A673 (cell line): Measurements from ENCODE around the gene CBX5. TPM values are rescaled to one million over a fixed set of nuclear protein-coding genes. Genes with fewer than 3 reads are reported as not detected.

Experiments
- BruUV-seq: library from RNA; stranded (reverse); fragments of 400-500 nt; replicated peaks from 2 replicates; lab custom pipeline; 2021; lab: Mats Ljungman, UMichigan
- CTCF ChIA-PET: fragments of 300-600 bp; sonication (Branson Sonifier 250); formaldehyde crosslinking; loops from one replicate; lab custom pipeline; 2022; ENCODE audit warnings: antibody characterized with exemption; lab: Charles Lee
- POLR2A ChIA-PET: fragments of 300-600 bp; sonication (Branson Sonifier 250); formaldehyde crosslinking; loops from one replicate; lab custom pipeline; 2022; ENCODE audit warnings: antibody characterized with exemption; ENCODE audit not compliant: low non-redundant PET; lab: Charles Lee
- DNase-seq: peaks from one replicate; pipeline ENCODE4 v3.0.0-alpha.2; 2015; ENCODE audit warnings: low spot score
- H3K27ac ChIP-seq: fragments of 200-600 bp; sonication (generic); 2 replicates; pipeline ENCODE4 v1.5.1; 2016; ENCODE audit warnings: mixed run types, low read depth, mild to moderate bottlenecking, mixed read lengths, antibody characterized with exemption, low read length; ENCODE audit not compliant: poor library complexity, severe bottlenecking
- H3K27me3 ChIP-seq: fragments of 200-600 bp; sonication (generic); replicated peaks from 2 replicates; pipeline ENCODE4 v1.6.1; 2017; ENCODE audit warnings: mixed run types, low read depth, mild to moderate bottlenecking, mixed read lengths, antibody characterized with exemption, low read length; ENCODE audit not compliant: insufficient read depth, poor library complexity
- H3K36me3 ChIP-seq: fragments of 200-600 bp; sonication (generic); 2 replicates; pipeline ENCODE4 v1.6.1; 2016; ENCODE audit warnings: mixed run types, mild to moderate bottlenecking, mixed read lengths, antibody characterized with exemption, low read length; ENCODE audit not compliant: insufficient read depth, poor library complexity, severe bottlenecking
- H3K4me1 ChIP-seq: fragments of 200-600 bp; sonication (generic); 2 replicates; pipeline ENCODE4 v1.6.1; 2017; ENCODE audit warnings: mixed run types, mild to moderate bottlenecking, mixed read lengths, antibody characterized with exemption, low read length; ENCODE audit not compliant: insufficient read depth, poor library complexity, severe bottlenecking
- H3K4me3 ChIP-seq: fragments of 200-600 bp; sonication (generic); 2 replicates; pipeline ENCODE4 v1.5.1; 2016; ENCODE audit warnings: low read depth, mixed run types, mild to moderate bottlenecking, mixed read lengths, low read length; ENCODE audit not compliant: poor library complexity, severe bottlenecking
- H3K9me3 ChIP-seq: fragments of 200-600 bp; sonication (generic); 2 replicates; pipeline ENCODE4 v1.6.1; 2016; ENCODE audit warnings: mixed run types, low read depth, mild to moderate bottlenecking, mixed read lengths, antibody characterized with exemption, low read length; ENCODE audit not compliant: poor library complexity, severe bottlenecking
- CTCF ChIP-seq: fragments of 300-800, 200-600 bp; sonication (generic); conservative IDR thresholded peaks from 2 replicates; pipeline ENCODE4 v1.5.1; 2017; ENCODE audit warnings: low read depth, mild to moderate bottlenecking, antibody characterized with exemption, low read length, moderate library complexity, mixed read lengths
- EZH2 ChIP-seq: fragments of 200-600 bp; sonication (generic); IDR thresholded peaks from 2 replicates; pipeline ENCODE4 v1.6.1; 2017; ENCODE audit warnings: borderline replicate concordance, low read depth, mild to moderate bottlenecking, mixed read lengths, antibody characterized with exemption, low read length; ENCODE audit not compliant: poor library complexity, severe bottlenecking
- intact Hi-C: fragments of 100-400 bp; cut with micrococcal nuclease; formaldehyde crosslinking; loops from one replicate; pipeline ENCODE4 v1.10.0; 2022; ENCODE audit not compliant: unreplicated experiment
- total RNA-seq: library from RNA; stranded (reverse); gene quantifications from 2 replicates; pipeline ENCODE4 v1.2.3, GENCODE V29; 2021

CBX5 gene
- total RNA-seq, 1 experiment from 2014 or later, result 254 TPM

GRCh38 chr12:54279227-54279631 lies 693 bp downstream of the CBX5 start:
- POLR2A ChIA-PET, result interaction anchor here (1.0 to 2.4 kb wide), 4 partner anchors 10 to 219 kb away, joined by 4 to 16 read pairs (median 8); no protein-coding TSS in a partner anchor

GRCh38 chr12:54277823-54278276 lies 2.1 kb downstream of the CBX5 start:
- peak overlapping the region; percentile 98 for H3K27ac ChIP-seq
- H3K4me1 ChIP-seq, result peaks cover 26% of the 10 kb centered on the region
- H3K27me3 ChIP-seq, result no peaks in the 10 kb centered on the region
- H3K4me3 ChIP-seq, result peak overlapping the region; percentile 73
- no TSS peak for BruUV-seq
- H3K36me3 ChIP-seq, result peaks cover 45% of the 10 kb centered on the region
- ChIA-PET CTCF (no interaction called here), POLR2A (no interaction called here)
- no peak for DNase-seq
- intact Hi-C loops, result loop anchor here (5.0 to 10.0 kb wide), 2 partner anchors 56 to 773 kb away; partner anchors contain the start of genes NPFF and TARBP2
- TF ChIP-seq CTCF (no peak), EZH2 (no peak)
- H3K9me3 ChIP-seq, result no peaks in the 10 kb centered on the region

More at GRCh38 chr12:54279227-54279631, 693 bp downstream of the CBX5 start:
- intact Hi-C loops, result loop anchor here (5.0 to 10.0 kb wide), 2 partner anchors 57 to 774 kb away; partner anchors contain the start of genes NPFF and TARBP2
- CTCF ChIA-PET, result interaction anchor here (0.5 to 0.7 kb wide), 2 partner anchors 46 to 143 kb away, joined by 3 to 4 read pairs; partner anchors contain the start of gene COPZ1
- TF ChIP-seq EZH2, result no peak
- TF ChIP-seq CTCF, result no peak
- Histone ChIP-seq H3K27me3 (no peaks in the 10 kb centered on the region), H3K4me1 (peaks cover 28% of the 10 kb centered on the region), H3K4me3 (peak overlapping the region; percentile 73), H3K27ac (peak overlapping the region; percentile 98), H3K36me3 (peaks cover 45% of the 10 kb centered on the region), H3K9me3 (no peaks in the 10 kb centered on the region)
- TSS peak; percentile 68 for BruUV-seq
- no peak for DNase-seq

GRCh38 chr12:54276368-54276767 lies 3.6 kb downstream of the CBX5 start:
- Histone ChIP-seq H3K36me3 (peaks cover 31% of the 10 kb centered on the region), H3K27me3 (no peaks in the 10 kb centered on the region), H3K4me1 (peaks cover 26% of the 10 kb centered on the region), H3K27ac (peak overlapping the region; percentile 31), H3K4me3 (no peak overlapping the region), H3K9me3 (no peaks in the 10 kb centered on the region)
- ChIA-PET POLR2A (interaction anchor here (0.6 kb wide), 1 partner anchor 11 kb away, joined by 3 read pairs; no protein-coding TSS in a partner anchor), CTCF (no interaction called here)
- no peak for DNase-seq
- no TSS peak for BruUV-seq
- TF ChIP-seq EZH2, result no peak
- TF ChIP-seq CTCF, result no peak
- intact Hi-C loops, result loop anchor here (5.0 to 10.0 kb wide), 2 partner anchors 54 to 772 kb away; partner anchors contain the start of genes NPFF and TARBP2
